Dendritic cell treated with granulocyte-macrophage colony-stimulating factor and Interleukin-4, amounts not matched to agents 40 ng/mL and 50 ng/mL, for 4 days (primary cell): ENCODE results near the gene ASCL3.
"Not testable (repeated sequence)": the region's sequence is repeated elsewhere in the genome, so short reads cannot be mapped to it uniquely, and the experiment has no call there.

Experiments
- H3K27ac Mint-ChIP-seq: one replicate; pipeline ENCODE4 v1.8.0; 2022; ENCODE audit warnings: mild to moderate bottlenecking, mixed read lengths
- H3K27me3 Mint-ChIP-seq: one replicate; pipeline ENCODE4 v1.8.0; 2022; ENCODE audit warnings: mild to moderate bottlenecking, mixed read lengths
- H3K36me3 Mint-ChIP-seq: one replicate; pipeline ENCODE4 v1.8.0; 2022; ENCODE audit warnings: low read depth, mixed read lengths
- H3K4me1 Mint-ChIP-seq: one replicate; pipeline ENCODE4 v1.8.0; 2022; ENCODE audit warnings: low read depth, mixed read lengths
- H3K4me3 Mint-ChIP-seq: one replicate; pipeline ENCODE4 v1.8.0; 2022; ENCODE audit warnings: mild to moderate bottlenecking, moderate library complexity, mixed read lengths
- H3K9me3 Mint-ChIP-seq: one replicate; pipeline ENCODE4 v1.8.0; 2022; ENCODE audit warnings: mixed read lengths
- intact Hi-C: fragments of 100-400 bp; cut with micrococcal nuclease; formaldehyde crosslinking; loops from one replicate; pipeline ENCODE4 v1.15.0; 2022

Gene ASCL3

GRCh38 chr11:8911029-8911823 is 31.6 kb downstream of the ASCL3 start, which contains the start of gene AKIP1:
TSS of gene AKIP1 (plus strand) at chr11:8911189. CDS start at chr11:8911450, 261 bp downstream.
- H3K9me3 Mint-ChIP-seq: no peaks in the 10 kb centered on the region
- H3K36me3 Mint-ChIP-seq: peaks cover 17% of the 10 kb centered on the region
- H3K4me3 Mint-ChIP-seq: peak within 1 kb of the TSS; percentile 95
- peaks cover 47% of the 10 kb centered on the region for H3K4me1 Mint-ChIP-seq
- intact Hi-C loops: loop anchor here (5.0 kb wide), 1 partner anchor 51 kb away; the partner anchor contains the start of gene TMEM9B
- peak within 1 kb of the TSS; percentile 92 for H3K27ac Mint-ChIP-seq
- peaks cover 13% of the 10 kb centered on the region for H3K27me3 Mint-ChIP-seq

- peaks cover 47% of the 10 kb centered on the region for H3K4me1 Mint-ChIP-seq
- intact Hi-C loops: loop anchor here (5.0 kb wide), 1 partner anchor 52 kb away; the partner anchor contains the start of gene TMEM9B
- no peaks in the 10 kb centered on the region for H3K9me3 Mint-ChIP-seq
- H3K36me3 Mint-ChIP-seq: peaks cover 12% of the 10 kb centered on the region
- H3K27ac Mint-ChIP-seq: peak overlapping the region; percentile 92
- peaks cover 13% of the 10 kb centered on the region for H3K27me3 Mint-ChIP-seq
- peak overlapping the region; percentile 95 for H3K4me3 Mint-ChIP-seq
Measured at GRCh38 chr11:8910649-8911026, 32.2 kb downstream of the ASCL3 start.

GRCh38 chr11:8908099-8908498 is 34.7 kb downstream of the ASCL3 start:
- Mint-ChIP-seq H3K4me1 (peaks cover 30% of the 10 kb centered on the region), H3K4me3 (no peak overlapping the region), H3K27me3 (peaks cover 13% of the 10 kb centered on the region), H3K9me3 (no peaks in the 10 kb centered on the region), H3K36me3 (peaks cover 7% of the 10 kb centered on the region), H3K27ac (no peak overlapping the region)
- intact Hi-C loops: no loop called here

- H3K27me3 Mint-ChIP-seq: peaks cover 13% of the 10 kb centered on the region
- intact Hi-C loops: no loop called here
- H3K4me1 Mint-ChIP-seq: peaks cover 27% of the 10 kb centered on the region
- H3K27ac Mint-ChIP-seq: no peak overlapping the region
- H3K4me3 Mint-ChIP-seq: no peak overlapping the region
- peaks cover 7% of the 10 kb centered on the region for H3K36me3 Mint-ChIP-seq
- no peaks in the 10 kb centered on the region for H3K9me3 Mint-ChIP-seq
Measured at GRCh38 chr11:8907116-8907515, 35.7 kb downstream of the ASCL3 start.

GRCh38 chr11:8905528-8906165 is 37.2 kb downstream of the ASCL3 start:
- no peak overlapping the region for H3K27ac Mint-ChIP-seq
- no peaks in the 10 kb centered on the region for H3K9me3 Mint-ChIP-seq
- peaks cover 27% of the 10 kb centered on the region for H3K4me1 Mint-ChIP-seq
- no peak overlapping the region for H3K4me3 Mint-ChIP-seq
- H3K27me3 Mint-ChIP-seq: peaks cover 13% of the 10 kb centered on the region
- intact Hi-C loops: no loop called here
- no peaks in the 10 kb centered on the region for H3K36me3 Mint-ChIP-seq

- intact Hi-C loops: no loop called here
- H3K27me3 Mint-ChIP-seq: no peaks in the 10 kb centered on the region
- H3K9me3 Mint-ChIP-seq: peaks cover 18% of the 10 kb centered on the region
- no peak overlapping the region for H3K4me3 Mint-ChIP-seq
- H3K4me1 Mint-ChIP-seq: no peaks in the 10 kb centered on the region
- H3K36me3 Mint-ChIP-seq: no peaks in the 10 kb centered on the region
- H3K27ac Mint-ChIP-seq: no peak overlapping the region
Measured at GRCh38 chr11:8899119-8899753, 43.6 kb downstream of the ASCL3 start.

- H3K36me3 Mint-ChIP-seq, H3K9me3 Mint-ChIP-seq, H3K4me1 Mint-ChIP-seq, H3K27ac Mint-ChIP-seq, intact Hi-C loops, H3K4me3 Mint-ChIP-seq, H3K27me3 Mint-ChIP-seq: not testable (repeated sequence)
Measured at GRCh38 chr11:8891185-8891584, 51.6 kb downstream of the ASCL3 start.
